ENCODE data around the gene RNF39. TPM values are rescaled to one million over a fixed set of nuclear protein-coding genes. Genes with fewer than 3 reads are reported as not detected.

The RNF39 gene
- total RNA-seq, 4 donors from 2014 or later = 0.42 TPM; not detected in 3

GRCh38 chr6:30077218-30077617 lies 1.6 kb upstream of the RNF39 start:
- Histone ChIP-seq H3K27me3 (peaks cover 0 to 64% of the 10 kb centered on the region in 2 donors), H3K36me3 (no peaks in the 10 kb centered on the region), H3K4me3 (no peak overlapping the region), H3K4me1 (peaks cover 0 to 22% (median 11%) of the 10 kb centered on the region in 4 donors), H3K9me3 (peaks cover 0 to 3% (median 0%) of the 10 kb centered on the region in 4 donors), H3K27ac (no peak overlapping the region)
- 47 to 56% methylated on average over 4 of the region's 4 CpGs for whole genome bisulfite sequencing, 2 donors
- no peak for TF ChIP-seq POLR2A (IDR thresholded peaks at IDR 0.05)
- no peak for DNase-seq (ENCODE audit: low spot score in 2 of 2)

- Histone ChIP-seq H3K9me3 (no peaks in the 10 kb centered on the region), H3K4me1 (peaks cover 0 to 29% (median 13%) of the 10 kb centered on the region in 4 donors), H3K27ac (no peak overlapping the region), H3K4me3 (no peak overlapping the region), H3K36me3 (peaks cover 0 to 2% (median 0%) of the 10 kb centered on the region in 3 donors), H3K27me3 (peaks cover 0 to 75% of the 10 kb centered on the region in 2 donors)
- TF ChIP-seq EP300 (IDR thresholded peaks at IDR 0.05) (no peak), POLR2A (IDR thresholded peaks at IDR 0.05) (no peak), CTCF (IDR thresholded peaks at IDR 0.05) (peak in 2 of 5 experiments; percentile 17 to 30)
- 37 to 43% methylated on average over 19 to 22 of the region's 22 CpGs for WGBS, 2 donors
- DNase-seq (ENCODE audit: low spot score in 2 of 2) = no peak
Measured at GRCh38 chr6:30075790-30076732, 492 bp upstream of the RNF39 start.

GRCh38 chr6:30074331-30075093 lies 1.1 kb downstream of the RNF39 start:
- TF ChIP-seq POLR2A (IDR thresholded peaks at IDR 0.05) (no peak), EP300 (IDR thresholded peaks at IDR 0.05) (no peak), CTCF (IDR thresholded peaks at IDR 0.05) (no peak)
- Histone ChIP-seq H3K36me3 (peaks cover 0 to 18% (median 0%) of the 10 kb centered on the region in 3 donors), H3K27me3 (peaks cover 0 to 81% of the 10 kb centered on the region in 2 donors), H3K27ac (no peak overlapping the region), H3K4me1 (peaks cover 0 to 32% (median 14%) of the 10 kb centered on the region in 4 donors), H3K9me3 (no peaks in the 10 kb centered on the region), H3K4me3 (peak overlapping the region in 1 of 4 donors; percentile 19)
- 5 to 6% methylated on average over 32 to 37 of the region's 37 CpGs for WGBS, 2 donors
- no peak for DNase-seq (ENCODE audit: low spot score in 2 of 2)

GRCh38 chr6:30073489-30074235 lies 1.9 kb downstream of the RNF39 start:
- H3K27ac ChIP-seq = no peak overlapping the region
- no peak for TF ChIP-seq POLR2A (IDR thresholded peaks at IDR 0.05)
- TF ChIP-seq CTCF (IDR thresholded peaks at IDR 0.05) = no peak
- TF ChIP-seq EP300 (IDR thresholded peaks at IDR 0.05) = no peak
- peaks cover 0 to 32% (median 14%) of the 10 kb centered on the region in 4 donors for H3K4me1 ChIP-seq
- peaks cover 0 to 73% of the 10 kb centered on the region in 2 donors for H3K27me3 ChIP-seq
- peaks cover 0 to 26% (median 0%) of the 10 kb centered on the region in 3 donors for H3K36me3 ChIP-seq
- no peak for DNase-seq (ENCODE audit: low spot score in 2 of 2)
- no peak overlapping the region for H3K4me3 ChIP-seq
- 41 to 52% methylated on average over 7 of the region's 7 CpGs for WGBS, 2 donors
- no peaks in the 10 kb centered on the region for H3K9me3 ChIP-seq

GRCh38 chr6:30071858-30072257 lies 3.7 kb downstream of the RNF39 start:
- Histone ChIP-seq H3K9me3 (no peaks in the 10 kb centered on the region), H3K36me3 (peaks cover 0 to 30% (median 0%) of the 10 kb centered on the region in 3 donors), H3K27ac (no peak overlapping the region), H3K4me3 (no peak overlapping the region), H3K27me3 (peaks cover 0 to 62% of the 10 kb centered on the region in 2 donors), H3K4me1 (peaks cover 0 to 44% (median 22%) of the 10 kb centered on the region in 4 donors)
- WGBS, 2 donors = 48 to 57% methylated on average over 3 of the region's 3 CpGs
- TF ChIP-seq CTCF (IDR thresholded peaks at IDR 0.05) = no peak
- TF ChIP-seq EP300 (IDR thresholded peaks at IDR 0.05) = no peak
- TF ChIP-seq POLR2A (IDR thresholded peaks at IDR 0.05) = no peak
- DNase-seq (ENCODE audit: low spot score in 2 of 2) = no peak
